ENCODE measurements around the gene NRXN2.

The NRXN2 gene

GRCh38 chr11:64722141-64723065 is 594 bp downstream of the NRXN2 start:
- WGBS, result 44% methylated on average over 18 of the region's 36 CpGs
- H3K36me3 ChIP-seq (ENCODE audit: control insufficient read depth in 1 of 2, insufficient read depth in 2 of 2, low read depth in 1 of 2, low read length in 2 of 2), result no peaks in the 10 kb centered on the region
- no peaks in the 10 kb centered on the region for H3K79me1 ChIP-seq (replicated peaks; ENCODE audit: low read length, poor library complexity, severe bottlenecking)
- H3K27me3 ChIP-seq (ENCODE audit: control insufficient read depth in 1 of 2, insufficient read depth in 1 of 2, low read length in 2 of 2), result peaks cover 77 to 79% of the 10 kb centered on the region in 2 experiments
- H3K27ac ChIP-seq (ENCODE audit: low read length, poor library complexity, severe bottlenecking), result no peak overlapping the region
- no peak overlapping the region for H3K4ac ChIP-seq (ENCODE audit: low read depth in 1 of 2, low read length in 2 of 2)
- H3K9ac ChIP-seq (ENCODE audit: low read length), result no peak overlapping the region
- H4K91ac ChIP-seq (ENCODE audit: low read length), result no peak overlapping the region
- H2BK12ac ChIP-seq (ENCODE audit: low read length in 2 of 2), result no peak overlapping the region
- H2BK5ac ChIP-seq (ENCODE audit: low read depth, low read length, poor library complexity, severe bottlenecking), result no peak overlapping the region
- no peak overlapping the region for H3K4me2 ChIP-seq (ENCODE audit: low read length, poor library complexity, severe bottlenecking)
- DNase-seq, result no peak
- peaks cover 11% of the 10 kb centered on the region for H3K4me1 ChIP-seq (ENCODE audit: control insufficient read depth, insufficient read depth, low read depth, low read length)
- H3K23ac ChIP-seq (ENCODE audit: low read length in 2 of 2), result no peak overlapping the region
- H3K4me3 ChIP-seq (ENCODE audit: insufficient read depth in 1 of 2, low read depth in 1 of 2, low read length in 2 of 2), result no peak overlapping the region
- no peaks in the 10 kb centered on the region for H3K9me3 ChIP-seq (ENCODE audit: control insufficient read depth, low read length)
- H2BK15ac ChIP-seq (ENCODE audit: low read depth, poor library complexity, severe bottlenecking), result no peak overlapping the region
- no peak overlapping the region for H2AK5ac ChIP-seq (ENCODE audit: low read length, severe bottlenecking)
- H3K14ac ChIP-seq (ENCODE audit: low read length in 2 of 2), result no peak overlapping the region
- no peak overlapping the region for H3K18ac ChIP-seq (ENCODE audit: low read depth in 1 of 2, low read length in 2 of 2)
- no peak overlapping the region for H2AFZ ChIP-seq (ENCODE audit: low read depth, low read length)
- no peak overlapping the region for H2BK120ac ChIP-seq (ENCODE audit: low read depth, low read length)
- no peak overlapping the region for H4K8ac ChIP-seq (ENCODE audit: low read length)

- no peak overlapping the region for H3K18ac ChIP-seq (ENCODE audit: low read depth in 1 of 2, low read length in 2 of 2)
These were observed 1.7 kb downstream of the NRXN2 start for GRCh38 chr11:64721359-64721699.

GRCh38 chr11:64720640-64721358 is 2.2 kb downstream of the NRXN2 start:
- Histone ChIP-seq H3K27me3 (ENCODE audit: control insufficient read depth in 1 of 2, insufficient read depth in 1 of 2, low read length in 2 of 2) (peaks cover 82 to 86% of the 10 kb centered on the region in 2 experiments), H3K4ac (ENCODE audit: low read depth in 1 of 2, low read length in 2 of 2) (no peak overlapping the region), H3K18ac (ENCODE audit: low read depth in 1 of 2, low read length in 2 of 2) (no peak overlapping the region), H3K9ac (ENCODE audit: low read length) (no peak overlapping the region), H2BK120ac (ENCODE audit: low read depth, low read length) (no peak overlapping the region), H4K91ac (ENCODE audit: low read length) (no peak overlapping the region), H3K27ac (ENCODE audit: low read length, poor library complexity, severe bottlenecking) (no peak overlapping the region), H3K36me3 (ENCODE audit: control insufficient read depth in 1 of 2, insufficient read depth in 2 of 2, low read depth in 1 of 2, low read length in 2 of 2) (no peaks in the 10 kb centered on the region), H3K4me1 (ENCODE audit: control insufficient read depth, insufficient read depth, low read depth, low read length) (peaks cover 8% of the 10 kb centered on the region), H3K14ac (ENCODE audit: low read length in 2 of 2) (no peak overlapping the region), H3K79me1 (replicated peaks; ENCODE audit: low read length, poor library complexity, severe bottlenecking) (no peaks in the 10 kb centered on the region), H2BK15ac (ENCODE audit: low read depth, poor library complexity, severe bottlenecking) (no peak overlapping the region), H2BK12ac (ENCODE audit: low read length in 2 of 2) (no peak overlapping the region), H2BK5ac (ENCODE audit: low read depth, low read length, poor library complexity, severe bottlenecking) (no peak overlapping the region), H3K4me3 (ENCODE audit: insufficient read depth in 1 of 2, low read depth in 1 of 2, low read length in 2 of 2) (no peak overlapping the region), H3K23ac (ENCODE audit: low read length in 2 of 2) (no peak overlapping the region), H2AFZ (ENCODE audit: low read depth, low read length) (no peak overlapping the region), H3K4me2 (ENCODE audit: low read length, poor library complexity, severe bottlenecking) (no peak overlapping the region), H2AK5ac (ENCODE audit: low read length, severe bottlenecking) (no peak overlapping the region), H4K8ac (ENCODE audit: low read length) (peak overlapping the region; percentile 20), H3K9me3 (ENCODE audit: control insufficient read depth, low read length) (no peaks in the 10 kb centered on the region)
- DNase-seq, result no peak
- WGBS, result 83% methylated on average over 9 of the region's 12 CpGs

More at GRCh38 chr11:64721359-64721699, 1.7 kb downstream of the NRXN2 start:
- Histone ChIP-seq H2BK5ac (ENCODE audit: low read depth, low read length, poor library complexity, severe bottlenecking) (no peak overlapping the region), H3K23ac (ENCODE audit: low read length in 2 of 2) (no peak overlapping the region), H2AK5ac (ENCODE audit: low read length, severe bottlenecking) (no peak overlapping the region), H3K36me3 (ENCODE audit: control insufficient read depth in 1 of 2, insufficient read depth in 2 of 2, low read depth in 1 of 2, low read length in 2 of 2) (no peaks in the 10 kb centered on the region), H2BK120ac (ENCODE audit: low read depth, low read length) (no peak overlapping the region), H3K4ac (ENCODE audit: low read depth in 1 of 2, low read length in 2 of 2) (no peak overlapping the region), H4K8ac (ENCODE audit: low read length) (no peak overlapping the region), H3K4me2 (ENCODE audit: low read length, poor library complexity, severe bottlenecking) (no peak overlapping the region), H3K14ac (ENCODE audit: low read length in 2 of 2) (no peak overlapping the region), H3K27ac (ENCODE audit: low read length, poor library complexity, severe bottlenecking) (no peak overlapping the region), H3K4me3 (ENCODE audit: insufficient read depth in 1 of 2, low read depth in 1 of 2, low read length in 2 of 2) (no peak overlapping the region), H3K4me1 (ENCODE audit: control insufficient read depth, insufficient read depth, low read depth, low read length) (peaks cover 9% of the 10 kb centered on the region), H3K9me3 (ENCODE audit: control insufficient read depth, low read length) (no peaks in the 10 kb centered on the region), H2BK15ac (ENCODE audit: low read depth, poor library complexity, severe bottlenecking) (no peak overlapping the region), H3K27me3 (ENCODE audit: control insufficient read depth in 1 of 2, insufficient read depth in 1 of 2, low read length in 2 of 2) (peaks cover 81 to 82% of the 10 kb centered on the region in 2 experiments), H4K91ac (ENCODE audit: low read length) (no peak overlapping the region), H3K79me1 (replicated peaks; ENCODE audit: low read length, poor library complexity, severe bottlenecking) (no peaks in the 10 kb centered on the region), H2BK12ac (ENCODE audit: low read length in 2 of 2) (no peak overlapping the region), H3K9ac (ENCODE audit: low read length) (no peak overlapping the region), H2AFZ (ENCODE audit: low read depth, low read length) (no peak overlapping the region)
- 87% methylated on average over 3 of the region's 3 CpGs for WGBS
- DNase-seq, result no peak

- no peak overlapping the region for H3K18ac ChIP-seq (ENCODE audit: low read depth in 1 of 2, low read length in 2 of 2)
- no peak overlapping the region for H4K8ac ChIP-seq (ENCODE audit: low read length)
- H3K23ac ChIP-seq (ENCODE audit: low read length in 2 of 2), result no peak overlapping the region
- no peak overlapping the region for H2AFZ ChIP-seq (ENCODE audit: low read depth, low read length)
- no peak overlapping the region for H3K9ac ChIP-seq (ENCODE audit: low read length)
- no peak overlapping the region for H3K4me2 ChIP-seq (ENCODE audit: low read length, poor library complexity, severe bottlenecking)
- no peak overlapping the region for H2BK15ac ChIP-seq (ENCODE audit: low read depth, poor library complexity, severe bottlenecking)
- no peak overlapping the region for H2BK12ac ChIP-seq (ENCODE audit: low read length in 2 of 2)
- H3K79me1 ChIP-seq (replicated peaks; ENCODE audit: low read length, poor library complexity, severe bottlenecking), result no peaks in the 10 kb centered on the region
- H3K36me3 ChIP-seq (ENCODE audit: control insufficient read depth in 1 of 2, insufficient read depth in 2 of 2, low read depth in 1 of 2, low read length in 2 of 2), result no peaks in the 10 kb centered on the region
- WGBS, result 75% methylated on average over 9 of the region's 9 CpGs
- H3K14ac ChIP-seq (ENCODE audit: low read length in 2 of 2), result no peak overlapping the region
- peaks cover 88% of the 10 kb centered on the region in 2 experiments for H3K27me3 ChIP-seq (ENCODE audit: control insufficient read depth in 1 of 2, insufficient read depth in 1 of 2, low read length in 2 of 2)
- no peak overlapping the region for H3K27ac ChIP-seq (ENCODE audit: low read length, poor library complexity, severe bottlenecking)
- H2BK120ac ChIP-seq (ENCODE audit: low read depth, low read length), result no peak overlapping the region
- no peak overlapping the region for H3K4ac ChIP-seq (ENCODE audit: low read depth in 1 of 2, low read length in 2 of 2)
- H3K4me3 ChIP-seq (ENCODE audit: insufficient read depth in 1 of 2, low read depth in 1 of 2, low read length in 2 of 2), result no peak overlapping the region
- no peak overlapping the region for H2BK5ac ChIP-seq (ENCODE audit: low read depth, low read length, poor library complexity, severe bottlenecking)
- no peaks in the 10 kb centered on the region for H3K9me3 ChIP-seq (ENCODE audit: control insufficient read depth, low read length)
- H4K91ac ChIP-seq (ENCODE audit: low read length), result no peak overlapping the region
- no peak overlapping the region for H2AK5ac ChIP-seq (ENCODE audit: low read length, severe bottlenecking)
- peaks cover 8% of the 10 kb centered on the region for H3K4me1 ChIP-seq (ENCODE audit: control insufficient read depth, insufficient read depth, low read depth, low read length)
- DNase-seq, result no peak
These were observed 2.8 kb downstream of the NRXN2 start for GRCh38 chr11:64720167-64720566.

All from mesenchymal stem cell (in vitro differentiated cells and primary cell).